Type B pancreatic cell (in vitro differentiated cells): Measurements from ENCODE around the gene SMC5. TPM values are rescaled to one million over a fixed set of nuclear protein-coding genes. Genes with fewer than 3 reads are reported as not detected.

Experiments used
- DNase-seq: peaks from one replicate; pipeline ENCODE4 v3.0.0; 2021; ENCODE audit warnings: mixed read lengths; ENCODE audit not compliant: unreplicated experiment; ENCODE audit errors: extremely low spot score
- H3K27ac Mint-ChIP-seq: 2 replicates; pipeline ENCODE4 v1.8.0; 2021; ENCODE audit warnings: mild to moderate bottlenecking, mixed read lengths
- H3K27me3 Mint-ChIP-seq: 2 replicates; pipeline ENCODE4 v1.8.0; 2021; ENCODE audit warnings: mixed read lengths
- H3K36me3 Mint-ChIP-seq: 2 replicates; pipeline ENCODE4 v1.8.0; 2021; ENCODE audit warnings: mixed read lengths
- H3K4me1 Mint-ChIP-seq: one replicate; pipeline ENCODE4 v1.8.0; 2021; ENCODE audit warnings: mixed read lengths; ENCODE audit not compliant: unreplicated experiment
- H3K4me3 Mint-ChIP-seq: 2 replicates; pipeline ENCODE4 v1.8.0; 2021; ENCODE audit warnings: mild to moderate bottlenecking, mixed read lengths
- H3K9me3 Mint-ChIP-seq: 2 replicates; pipeline ENCODE4 v1.8.0; 2021; ENCODE audit warnings: mixed read lengths
- long read RNA-seq: library from polyadenylated mRNA; unstranded; transcript quantifications from one replicate; pipeline ENCODE4 v2.0.0, GENCODE V29; 2020
- total RNA-seq: library from RNA; stranded (reverse); gene quantifications from 2 replicates; pipeline ENCODE4 v1.2.1, GENCODE V29; 2021; ENCODE audit warnings: low replicate concordance
- TF ChIP-seq, protein P1 (sequence below): fragments of 200-600 bp; sonication (generic); conservative IDR thresholded peaks from 2 replicates; pipeline ENCODE4 v1.5.0; 2021; ENCODE audit warnings: antibody characterized with exemption, mild to moderate bottlenecking

The SMC5 gene
- 33.9 and 40.3 TPM in 2 replicates for total RNA-seq
- long read RNA-seq, partial matches to known transcripts, result 133 of 168 reads
- long read RNA-seq, other reads (novel, unspliced or antisense), result 35 of 168 reads

DNA sequence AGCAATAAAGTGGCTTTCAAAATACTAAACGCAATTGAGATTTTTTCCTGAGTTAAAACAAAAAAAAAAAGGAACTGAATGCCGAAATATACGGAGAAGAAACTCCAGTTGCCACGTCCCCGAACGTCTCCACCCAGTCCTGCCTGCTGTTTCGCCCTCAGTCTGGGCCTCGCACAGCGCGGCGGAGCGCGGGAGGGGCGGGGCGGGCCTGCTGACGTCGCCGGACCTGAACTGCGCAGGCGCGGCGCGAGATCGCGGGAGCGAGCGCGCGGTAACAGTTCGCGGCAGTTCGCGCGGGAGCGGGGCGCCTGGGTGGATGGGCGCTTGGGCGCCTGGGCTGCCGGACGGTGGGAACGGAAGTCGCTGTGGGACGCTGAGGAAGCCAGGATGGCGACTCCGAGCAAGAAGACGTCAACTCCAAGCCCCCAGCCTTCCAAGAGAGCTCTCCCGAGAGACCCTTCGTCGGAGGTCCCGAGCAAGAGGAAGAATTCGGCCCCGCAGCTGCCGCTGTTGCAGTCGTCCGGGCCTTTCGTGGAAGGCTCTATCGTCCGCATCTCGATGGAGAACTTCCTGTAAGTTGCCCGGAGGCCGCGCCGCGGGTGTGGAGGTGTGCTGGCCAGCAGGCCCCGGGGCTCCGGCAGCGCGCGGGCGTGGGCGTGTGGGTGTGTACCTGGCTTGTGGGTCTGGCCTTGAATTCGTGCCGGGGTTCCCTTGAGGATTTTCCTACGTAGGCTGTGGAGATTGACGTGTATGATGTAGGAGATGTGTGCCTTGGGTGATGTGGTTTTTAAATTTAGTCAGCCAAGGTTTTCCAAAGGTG, at the start of gene SMC5:
Gene SMC5, plus strand, starts transcription at position 287 of the 820 bp plus-strand sequence. Its CDS starts 101 bp downstream, at position 388.
- Mint-ChIP-seq H3K36me3 (peaks cover 29% of the 10 kb centered on the region), H3K9me3 (peaks cover 5% of the 10 kb centered on the region), H3K27me3 (no peaks in the 10 kb centered on the region), H3K4me3 (peak within 1 kb of the TSS; percentile 95), H3K4me1 (peaks cover 64% of the 10 kb centered on the region), H3K27ac (peak within 1 kb of the TSS; percentile 99)
- TF ChIP-seq, protein P1, sequence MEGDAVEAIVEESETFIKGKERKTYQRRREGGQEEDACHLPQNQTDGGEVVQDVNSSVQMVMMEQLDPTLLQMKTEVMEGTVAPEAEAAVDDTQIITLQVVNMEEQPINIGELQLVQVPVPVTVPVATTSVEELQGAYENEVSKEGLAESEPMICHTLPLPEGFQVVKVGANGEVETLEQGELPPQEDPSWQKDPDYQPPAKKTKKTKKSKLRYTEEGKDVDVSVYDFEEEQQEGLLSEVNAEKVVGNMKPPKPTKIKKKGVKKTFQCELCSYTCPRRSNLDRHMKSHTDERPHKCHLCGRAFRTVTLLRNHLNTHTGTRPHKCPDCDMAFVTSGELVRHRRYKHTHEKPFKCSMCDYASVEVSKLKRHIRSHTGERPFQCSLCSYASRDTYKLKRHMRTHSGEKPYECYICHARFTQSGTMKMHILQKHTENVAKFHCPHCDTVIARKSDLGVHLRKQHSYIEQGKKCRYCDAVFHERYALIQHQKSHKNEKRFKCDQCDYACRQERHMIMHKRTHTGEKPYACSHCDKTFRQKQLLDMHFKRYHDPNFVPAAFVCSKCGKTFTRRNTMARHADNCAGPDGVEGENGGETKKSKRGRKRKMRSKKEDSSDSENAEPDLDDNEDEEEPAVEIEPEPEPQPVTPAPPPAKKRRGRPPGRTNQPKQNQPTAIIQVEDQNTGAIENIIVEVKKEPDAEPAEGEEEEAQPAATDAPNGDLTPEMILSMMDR, result no peak
- peak; percentile 95 for DNase-seq

DNA sequence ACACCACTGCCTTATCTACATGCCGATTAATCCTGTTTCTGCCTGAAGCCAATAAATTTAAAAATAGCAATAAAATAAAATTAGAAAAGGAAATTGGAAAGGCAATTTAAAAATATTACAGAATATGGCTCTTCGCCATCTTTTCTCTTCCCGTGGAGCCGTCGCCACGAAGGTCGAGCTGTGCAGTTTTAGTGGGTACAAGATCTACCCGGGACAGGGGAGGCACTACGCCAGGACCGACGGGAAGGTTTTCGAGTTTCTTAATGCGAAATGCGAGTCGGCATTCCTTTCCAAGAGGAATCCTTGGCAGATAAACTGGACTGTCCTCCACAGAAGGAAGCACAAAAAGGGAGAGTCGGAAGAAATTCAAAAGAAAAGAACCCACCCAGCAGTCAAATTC, 41.7 kb upstream of the SMC5 start:
- DNase-seq, result no peak
- Mint-ChIP-seq H3K4me3 (no peak overlapping the region), H3K27me3 (no peaks in the 10 kb centered on the region), H3K27ac (no peak overlapping the region), H3K9me3 (no peaks in the 10 kb centered on the region), H3K36me3 (peaks cover 30% of the 10 kb centered on the region), H3K4me1 (peaks cover 3% of the 10 kb centered on the region)
- TF ChIP-seq, protein P1, result no peak

DNA sequence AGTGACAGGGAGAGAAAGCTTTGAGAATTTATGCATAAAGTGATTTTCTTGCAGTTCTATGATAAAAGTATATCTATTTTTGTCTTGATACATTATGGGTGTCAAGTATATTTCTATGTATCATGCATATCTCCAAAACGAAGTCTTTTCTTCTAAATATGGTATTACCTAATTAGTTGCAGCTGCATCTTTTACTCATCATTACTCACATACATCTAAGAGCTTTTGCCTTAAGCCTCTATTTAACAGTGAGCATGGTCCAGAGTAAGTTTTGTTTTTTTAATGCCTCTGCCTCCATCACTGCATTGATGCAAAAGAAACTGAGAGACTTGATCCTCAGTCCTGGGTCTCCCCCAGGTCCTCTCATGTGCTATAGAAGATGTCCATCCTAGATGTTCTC, 40.0 kb upstream of the SMC5 start:
- H3K4me3 Mint-ChIP-seq, result no peak overlapping the region
- peaks cover 5% of the 10 kb centered on the region for H3K4me1 Mint-ChIP-seq
- H3K9me3 Mint-ChIP-seq, result no peaks in the 10 kb centered on the region
- TF ChIP-seq, protein P1, result no peak
- DNase-seq, result no peak
- no peak overlapping the region for H3K27ac Mint-ChIP-seq
- no peaks in the 10 kb centered on the region for H3K27me3 Mint-ChIP-seq
- peaks cover 18% of the 10 kb centered on the region for H3K36me3 Mint-ChIP-seq

DNA sequence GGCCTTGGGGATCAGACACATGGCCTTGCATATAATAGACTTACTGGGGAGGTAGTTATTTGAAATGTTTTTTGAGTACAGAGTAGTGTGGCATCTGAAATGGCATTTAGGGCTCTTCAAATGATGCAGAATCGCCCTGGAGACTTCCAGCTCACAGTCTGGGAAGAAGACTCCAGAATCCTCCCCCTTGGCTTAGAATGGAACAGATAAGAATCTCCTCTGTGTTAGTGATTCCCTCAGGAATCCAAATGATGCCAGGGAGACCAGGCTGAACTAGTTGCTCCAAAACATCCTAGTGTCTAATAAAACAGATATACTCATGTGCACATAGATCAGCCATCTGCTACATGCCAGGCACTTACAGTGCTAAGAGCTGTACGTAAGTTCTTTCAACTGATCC, 38.6 kb upstream of the SMC5 start:
- TF ChIP-seq, protein P1, result no peak
- Mint-ChIP-seq H3K9me3 (no peaks in the 10 kb centered on the region), H3K27ac (no peak overlapping the region), H3K36me3 (peaks cover 4% of the 10 kb centered on the region), H3K4me1 (peaks cover 5% of the 10 kb centered on the region), H3K27me3 (no peaks in the 10 kb centered on the region), H3K4me3 (no peak overlapping the region)
- no peak for DNase-seq

DNA sequence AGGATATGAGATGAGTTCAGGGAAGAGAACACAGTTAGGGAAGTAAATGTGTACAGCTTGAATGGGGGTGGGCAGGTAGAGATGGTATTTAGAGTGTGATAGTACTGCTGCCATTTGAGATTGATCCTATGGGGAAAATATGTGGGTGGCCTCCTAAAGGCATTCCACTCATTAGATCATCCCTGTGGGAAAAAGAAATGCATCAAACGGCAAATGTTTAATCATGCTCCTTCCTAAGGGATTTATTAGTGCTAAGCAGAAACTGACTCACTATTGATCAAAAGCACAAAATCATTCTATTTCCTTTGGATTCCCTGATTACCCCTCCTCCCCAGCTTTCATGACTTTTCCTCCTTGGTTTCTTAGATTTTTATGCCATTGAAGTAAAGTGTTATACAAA, 36.4 kb upstream of the SMC5 start:
- Mint-ChIP-seq H3K27ac (no peak overlapping the region), H3K4me3 (no peak overlapping the region), H3K36me3 (no peaks in the 10 kb centered on the region), H3K27me3 (no peaks in the 10 kb centered on the region), H3K9me3 (no peaks in the 10 kb centered on the region), H3K4me1 (peaks cover 5% of the 10 kb centered on the region)
- DNase-seq, result no peak
- TF ChIP-seq, protein P1, result no peak
